CD4-positive, CD25-positive, alpha-beta regulatory T cell (primary cell): Measurements from ENCODE around the gene NAB1. TPM values are rescaled to one million over a fixed set of nuclear protein-coding genes. Genes with fewer than 3 reads are reported as not detected.
A peak's percentile ranks its signal among the peaks of the same experiment; 100 is the strongest.

Experiments
- ATAC-seq, 2 donors: fragments of 150-1000 bp; cut with Tn5 transposase; one replicate each; pipeline ENCODE4 v1.10.0; 2021; ENCODE audit warnings: low read depth in 2 of 2, moderate number of reproducible peaks in 2 of 2, moderate library complexity in 1 of 2
- DNase-seq, 3 donors: peaks; one replicate each; pipeline versions ENCODE4 v3.0.0 to v3.0.0-alpha.2; 2012 to 2022; ENCODE audit warnings: mixed read lengths in 1 of 3
- H3K27ac ChIP-seq: one replicate; pipeline ENCODE4 v1.7.0; 2013; ENCODE audit warnings: mild to moderate bottlenecking, low read length; ENCODE audit not compliant: insufficient read depth, poor library complexity, severe bottlenecking
- H3K27me3 ChIP-seq: one replicate; pipeline ENCODE4 v1.7.0; 2013; ENCODE audit warnings: low read length; ENCODE audit not compliant: control insufficient read depth, insufficient read depth
- H3K36me3 ChIP-seq: one replicate; pipeline ENCODE4 v1.7.0; 2013; ENCODE audit warnings: mild to moderate bottlenecking, low read length, moderate library complexity; ENCODE audit not compliant: control insufficient read depth, insufficient read depth
- H3K4me1 ChIP-seq: 2 replicates; pipeline ENCODE4 v1.7.0; 2013; ENCODE audit warnings: mild to moderate bottlenecking, low read length; ENCODE audit not compliant: insufficient read depth, control insufficient read depth, poor library complexity, severe bottlenecking
- H3K4me3 ChIP-seq: one replicate; pipeline ENCODE4 v1.7.0; 2013; ENCODE audit warnings: low read depth, mild to moderate bottlenecking, low read length, moderate library complexity
- H3K9me3 ChIP-seq, 2 experiments: 1 replicate in 1 of 2; 2 replicates in 1 of 2; pipeline ENCODE4 v1.7.0; 2013; ENCODE audit warnings: low read length in 2 of 2, mild to moderate bottlenecking in 1 of 2, moderate library complexity in 1 of 2; ENCODE audit not compliant: control insufficient read depth in 2 of 2
- H3K27ac Mint-ChIP-seq, 3 donors: one replicate each; pipeline ENCODE4 v1.8.0; 2020 to 2022; ENCODE audit warnings: mild to moderate bottlenecking in 3 of 3, mixed read lengths in 3 of 3, moderate library complexity in 2 of 3
- H3K27me3 Mint-ChIP-seq: one replicate; pipeline ENCODE4 v1.8.0; 2022; ENCODE audit warnings: mild to moderate bottlenecking, mixed read lengths
- H3K36me3 Mint-ChIP-seq: one replicate; pipeline ENCODE4 v1.8.0; 2020; ENCODE audit warnings: mixed read lengths
- H3K4me1 Mint-ChIP-seq, 4 donors: one replicate each; pipeline ENCODE4 v1.8.0; 2020 to 2022; ENCODE audit warnings: mixed read lengths in 4 of 4, mild to moderate bottlenecking in 1 of 4
- H3K4me3 Mint-ChIP-seq, 4 donors: one replicate each; pipeline ENCODE4 v1.8.0; 2020 to 2022; ENCODE audit warnings: mild to moderate bottlenecking in 4 of 4, mixed read lengths in 4 of 4, moderate library complexity in 3 of 4
- H3K9me3 Mint-ChIP-seq, 7 donors: one replicate each; pipeline ENCODE4 v1.8.0; 2020 to 2022; ENCODE audit warnings: mixed read lengths in 7 of 7, mild to moderate bottlenecking in 3 of 7, moderate library complexity in 2 of 7
- polyA plus RNA-seq, 4 donors: library from polyadenylated mRNA; unstranded; fragments of 300-500 nt; fragmentation: Illumina TruSeq; gene quantifications; one replicate each; pipeline ENCODE4 v1.2.3, GENCODE V29; 2021
- total RNA-seq: library from RNA; stranded (reverse); gene quantifications from one replicate; pipeline ENCODE4 v1.2.3, GENCODE V29; 2022

Gene NAB1
- total and polyA plus RNA-seq, 5 donors from 2014 or later = 1.5 to 42.7 (median 2.9) TPM

- H3K36me3 ChIP-seq = no peaks in the 10 kb centered on the region
- H3K27ac Mint-ChIP-seq = peak overlapping the region in 2 of 3 donors; percentile 33 to 56
- peak overlapping the region; percentile 15 to 55 (median 30) for H3K4me3 Mint-ChIP-seq
- no peaks in the 10 kb centered on the region for H3K27me3 Mint-ChIP-seq
- DNase-seq (peak in 1 of 3 donors; percentile 23), ATAC-seq (peak in 1 of 2 donors; percentile 50)
- H3K4me1 Mint-ChIP-seq = peaks cover 13 to 56% (median 35%) of the 10 kb centered on the region in 4 donors
- no peaks in the 10 kb centered on the region for H3K27me3 ChIP-seq
- no peaks in the 10 kb centered on the region for H3K9me3 Mint-ChIP-seq
- no peak overlapping the region for H3K27ac ChIP-seq
- H3K4me1 ChIP-seq = peaks cover 35% of the 10 kb centered on the region
- peak overlapping the region; percentile 52 for H3K4me3 ChIP-seq
- no peaks in the 10 kb centered on the region for H3K36me3 Mint-ChIP-seq
- no peaks in the 10 kb centered on the region for H3K9me3 ChIP-seq
Measured at GRCh38 chr2:190718652-190719526, 70.0 kb downstream of the NAB1 start.

GRCh38 chr2:190720276-190720675 lies 71.4 kb downstream of the NAB1 start:
- peaks cover 35% of the 10 kb centered on the region for H3K4me1 ChIP-seq
- Mint-ChIP-seq H3K27ac (no peak overlapping the region), H3K36me3 (no peaks in the 10 kb centered on the region), H3K4me3 (no peak overlapping the region), H3K27me3 (no peaks in the 10 kb centered on the region), H3K4me1 (peaks cover 13 to 58% (median 34%) of the 10 kb centered on the region in 4 donors), H3K9me3 (no peaks in the 10 kb centered on the region)
- DNase-seq = no peak
- ATAC-seq = no peak
- no peak overlapping the region for H3K4me3 ChIP-seq
- H3K27ac ChIP-seq = no peak overlapping the region
- H3K27me3 ChIP-seq = no peaks in the 10 kb centered on the region
- no peaks in the 10 kb centered on the region for H3K9me3 ChIP-seq
- no peaks in the 10 kb centered on the region for H3K36me3 ChIP-seq

- no peak overlapping the region for H3K27ac ChIP-seq
- H3K4me1 ChIP-seq = peaks cover 35% of the 10 kb centered on the region
- DNase-seq (no peak), ATAC-seq (no peak)
- H3K4me3 ChIP-seq = no peak overlapping the region
- Mint-ChIP-seq H3K4me3 (no peak overlapping the region), H3K27me3 (no peaks in the 10 kb centered on the region), H3K4me1 (peaks cover 13 to 58% (median 34%) of the 10 kb centered on the region in 4 donors), H3K27ac (no peak overlapping the region), H3K36me3 (no peaks in the 10 kb centered on the region), H3K9me3 (no peaks in the 10 kb centered on the region)
- no peaks in the 10 kb centered on the region for H3K36me3 ChIP-seq
- H3K9me3 ChIP-seq = no peaks in the 10 kb centered on the region
- no peaks in the 10 kb centered on the region for H3K27me3 ChIP-seq
Measured at GRCh38 chr2:190720691-190721090, 71.8 kb downstream of the NAB1 start.

- H3K27ac Mint-ChIP-seq = peak overlapping the region; percentile 80 to 92 (median 80)
- Histone ChIP-seq H3K27ac (no peak overlapping the region), H3K4me1 (peaks cover 35% of the 10 kb centered on the region), H3K36me3 (no peaks in the 10 kb centered on the region), H3K27me3 (no peaks in the 10 kb centered on the region), H3K9me3 (no peaks in the 10 kb centered on the region), H3K4me3 (peak overlapping the region; percentile 65)
- peak overlapping the region; percentile 2 to 49 (median 37) for H3K4me3 Mint-ChIP-seq
- H3K9me3 Mint-ChIP-seq = no peaks in the 10 kb centered on the region
- DNase-seq (peak in 1 of 3 donors; percentile 57), ATAC-seq (peak; percentile 23 to 46)
- H3K4me1 Mint-ChIP-seq = peaks cover 13 to 56% (median 36%) of the 10 kb centered on the region in 4 donors
- H3K36me3 Mint-ChIP-seq = no peaks in the 10 kb centered on the region
- H3K27me3 Mint-ChIP-seq = no peaks in the 10 kb centered on the region
Measured at GRCh38 chr2:190722061-190722759, 73.3 kb downstream of the NAB1 start.

- H3K27me3 Mint-ChIP-seq = no peaks in the 10 kb centered on the region
- Histone ChIP-seq H3K36me3 (no peaks in the 10 kb centered on the region), H3K27me3 (no peaks in the 10 kb centered on the region), H3K4me1 (peaks cover 35% of the 10 kb centered on the region), H3K27ac (no peak overlapping the region), H3K9me3 (no peaks in the 10 kb centered on the region), H3K4me3 (peak overlapping the region; percentile 65)
- DNase-seq (peak in 1 of 3 donors; percentile 26), ATAC-seq (no peak)
- no peaks in the 10 kb centered on the region for H3K36me3 Mint-ChIP-seq
- H3K9me3 Mint-ChIP-seq = no peaks in the 10 kb centered on the region
- H3K27ac Mint-ChIP-seq = peak overlapping the region in 2 of 3 donors; percentile 78 to 80
- peaks cover 13 to 52% (median 33%) of the 10 kb centered on the region in 4 donors for H3K4me1 Mint-ChIP-seq
- H3K4me3 Mint-ChIP-seq = peak overlapping the region in 3 of 4 donors; percentile 2 to 49 (median 45)
Measured at GRCh38 chr2:190722835-190723234, 74.0 kb downstream of the NAB1 start.

- peaks cover 0 to under 1% (median 0%) of the 10 kb centered on the region in 7 donors for H3K9me3 Mint-ChIP-seq
- no peak overlapping the region for H3K27ac ChIP-seq
- H3K4me1 Mint-ChIP-seq = peaks cover 10 to 46% (median 30%) of the 10 kb centered on the region in 4 donors
- H3K4me1 ChIP-seq = peaks cover 29% of the 10 kb centered on the region
- DNase-seq = no peak
- no peak for ATAC-seq
- H3K36me3 Mint-ChIP-seq = no peaks in the 10 kb centered on the region
- H3K9me3 ChIP-seq = no peaks in the 10 kb centered on the region
- peak overlapping the region; percentile 2 to 49 (median 28) for H3K4me3 Mint-ChIP-seq
- H3K4me3 ChIP-seq = peak overlapping the region; percentile 65
- no peaks in the 10 kb centered on the region for H3K27me3 Mint-ChIP-seq
- H3K27me3 ChIP-seq = no peaks in the 10 kb centered on the region
- H3K27ac Mint-ChIP-seq = peak overlapping the region in 2 of 3 donors; percentile 78 to 80
- H3K36me3 ChIP-seq = no peaks in the 10 kb centered on the region
Measured at GRCh38 chr2:190723397-190724090, 74.7 kb downstream of the NAB1 start.

GRCh38 chr2:190726255-190726654 lies 77.4 kb downstream of the NAB1 start:
- H3K27ac Mint-ChIP-seq = no peak overlapping the region
- no peak overlapping the region for H3K4me3 ChIP-seq
- H3K4me1 ChIP-seq = peaks cover 20% of the 10 kb centered on the region
- no peaks in the 10 kb centered on the region for H3K27me3 ChIP-seq
- H3K27ac ChIP-seq = no peak overlapping the region
- H3K4me1 Mint-ChIP-seq = peaks cover 6 to 23% (median 19%) of the 10 kb centered on the region in 4 donors
- H3K36me3 Mint-ChIP-seq = no peaks in the 10 kb centered on the region
- H3K9me3 ChIP-seq = no peaks in the 10 kb centered on the region
- peaks cover 0 to 1% (median 0%) of the 10 kb centered on the region in 7 donors for H3K9me3 Mint-ChIP-seq
- DNase-seq (no peak), ATAC-seq (no peak)
- H3K36me3 ChIP-seq = no peaks in the 10 kb centered on the region
- H3K4me3 Mint-ChIP-seq = no peak overlapping the region
- no peaks in the 10 kb centered on the region for H3K27me3 Mint-ChIP-seq
